B cell (primary cell): ENCODE measurements around the gene ANTKMT. TPM values are rescaled to one million over a fixed set of nuclear protein-coding genes. Genes with fewer than 3 reads are reported as not detected.

Experiments
- ATAC-seq: fragments of 200-7000 bp; cut with Tn5 transposase; one replicate; pipeline ENCODE4 v1.10.0; 2021; ENCODE audit warnings: low read depth, mild to moderate bottlenecking, moderate number of reproducible peaks, moderate library complexity
- CTCF ChIA-PET: fragments of 350-600 bp; sonication (Branson Sonifier 250); formaldehyde crosslinking; loops from one replicate; lab custom pipeline; 2021; ENCODE audit warnings: antibody characterized with exemption, inconsistent platforms; lab: Charles Lee
- POLR2A ChIA-PET: fragments of 350-600 bp; sonication (Branson Sonifier 250); formaldehyde crosslinking; loops from one replicate; lab custom pipeline; 2021; ENCODE audit warnings: antibody characterized with exemption; lab: Charles Lee
- DNase-seq: peaks from one replicate; pipeline ENCODE4 v3.0.0; 2013
- H2AFZ ChIP-seq: 2 replicates; pipeline ENCODE4 v1.6.1; 2012; ENCODE audit warnings: mild to moderate bottlenecking, low read depth, low read length; ENCODE audit not compliant: insufficient read depth, poor library complexity, severe bottlenecking
- H3K27ac ChIP-seq, 2 donors: 1 replicate in 1 of 2; 2 replicates in 1 of 2; pipeline ENCODE4 v1.5.1; 2012 to 2013; ENCODE audit warnings: low read length in 2 of 2, mild to moderate bottlenecking in 2 of 2, moderate library complexity in 1 of 2
- H3K27me3 ChIP-seq, 4 experiments: fragments of 200-600 bp in 1 of 4; sonication (generic) in 1 of 4; replicated peaks in 1 of 4; 1 replicate in 2 of 4; 2 replicates in 2 of 4; pipeline versions ENCODE4 v1.6.1 to v1.7.0; 2013 to 2016; ENCODE audit warnings: low read length in 3 of 4, mild to moderate bottlenecking in 2 of 4, mixed read lengths in 1 of 4, moderate library complexity in 1 of 4; ENCODE audit not compliant: insufficient read depth in 4 of 4, control insufficient read depth in 3 of 4; ENCODE audit errors: control extremely low read depth in 1 of 4
- H3K36me3 ChIP-seq, 2 experiments: replicated peaks in 1 of 2; 1 replicate in 1 of 2; 2 replicates in 1 of 2; pipeline versions ENCODE4 v1.6.1 to v1.7.1; 2013; ENCODE audit warnings: low read length in 1 of 2; ENCODE audit not compliant: insufficient read depth in 2 of 2, control insufficient read depth in 1 of 2; ENCODE audit errors: control extremely low read depth in 1 of 2, extremely low read depth in 1 of 2
- H3K4me1 ChIP-seq, 2 donors: fragments of 200-600 bp in 1 of 2; sonication (generic) in 1 of 2; 1 replicate in 1 of 2; 2 replicates in 1 of 2; pipeline versions ENCODE4 v1.5.1 to v1.6.1; 2013 to 2017; ENCODE audit warnings: low read length in 2 of 2; ENCODE audit not compliant: control insufficient read depth in 2 of 2, insufficient read depth in 2 of 2
- H3K4me2 ChIP-seq: replicated peaks from 2 replicates; pipeline ENCODE3; 2012; ENCODE audit warnings: mild to moderate bottlenecking, low read depth, low read length; ENCODE audit not compliant: poor library complexity, severe bottlenecking
- H3K4me3 ChIP-seq, 5 experiments: fragments of 200-600 bp in 1 of 5; sonication (generic) in 1 of 5; 1 replicate in 3 of 5; 2 replicates in 2 of 5; pipeline versions ENCODE4 v1.5.1 to v1.7.0; 2011 to 2016; ENCODE audit warnings: low read length in 4 of 5, mild to moderate bottlenecking in 4 of 5, low read depth in 2 of 5, control low read depth in 1 of 5, moderate library complexity in 1 of 5; ENCODE audit not compliant: insufficient read depth in 1 of 5; ENCODE audit errors: control extremely low read depth in 1 of 5, extremely low read depth in 1 of 5
- H3K79me2 ChIP-seq: fragments of 200-600 bp; sonication (generic); one replicate; pipeline ENCODE4 v1.6.0; 2016; ENCODE audit warnings: low read length; ENCODE audit not compliant: control insufficient read depth, insufficient read depth
- H3K9ac ChIP-seq: fragments of 200-600 bp; sonication (generic); 2 replicates; pipeline ENCODE4 v1.6.1; 2017; ENCODE audit warnings: mild to moderate bottlenecking, low read length, moderate library complexity
- H3K9me3 ChIP-seq, 3 donors: one replicate each; pipeline versions ENCODE4 v1.6.1 to v1.7.1; 2013; ENCODE audit warnings: low read length in 2 of 3; ENCODE audit not compliant: control insufficient read depth in 2 of 3, insufficient read depth in 1 of 3; ENCODE audit errors: control extremely low read depth in 1 of 3
- H4K20me1 ChIP-seq: 2 replicates; pipeline ENCODE4 v1.6.0; 2012; ENCODE audit warnings: mild to moderate bottlenecking, low read length; ENCODE audit not compliant: insufficient read depth, control insufficient read depth, poor library complexity, severe bottlenecking
- H3K27ac Mint-ChIP-seq: one replicate; pipeline ENCODE4 v1.8.0; 2021; ENCODE audit warnings: mixed read lengths
- H3K27me3 Mint-ChIP-seq: one replicate; pipeline ENCODE4 v1.8.0; 2021; ENCODE audit warnings: mixed read lengths
- H3K4me1 Mint-ChIP-seq: one replicate; pipeline ENCODE4 v1.8.0; 2021; ENCODE audit warnings: mixed read lengths
- H3K4me3 Mint-ChIP-seq: one replicate; pipeline ENCODE4 v1.8.0; 2021; ENCODE audit warnings: mixed read lengths
- H3K9me3 Mint-ChIP-seq: one replicate; pipeline ENCODE4 v1.8.0; 2022; ENCODE audit warnings: mixed read lengths; ENCODE audit not compliant: insufficient read depth
- CTCF ChIP-seq: fragments of 200-600 bp; IDR thresholded peaks from one replicate; pipeline ENCODE4 v1.8.0; 2022; ENCODE audit warnings: antibody characterized with exemption, mild to moderate bottlenecking
- EZH2 ChIP-seq: IDR thresholded peaks from 2 replicates; pipeline ENCODE4 v1.6.1; 2012; ENCODE audit warnings: borderline replicate concordance, low read depth, mild to moderate bottlenecking, moderate library complexity, low read length; ENCODE audit not compliant: insufficient read depth, poor library complexity, severe bottlenecking
- WGBS: methylation state at CpG from one replicate; pipeline ENCODE4 v1.1.5; 2013; ENCODE audit warnings: missing lambda C conversion rate; ENCODE audit not compliant: insufficient coverage; 5-methylcytosine and 5-hydroxymethylcytosine counted together
- intact Hi-C: fragments of 100-400 bp; cut with micrococcal nuclease; formaldehyde crosslinking; loops from one replicate; pipeline ENCODE4 v1.10.0; 2022
- polyA plus RNA-seq: library from polyadenylated mRNA; depleted of rRNA; stranded (reverse); fragments of >200 nt; gene quantifications from 2 replicates; pipeline ENCODE4 v1.2.3, GENCODE V29; 2012
- total RNA-seq, 2 donors: library from RNA; stranded (reverse); fragments of 120-200 nt in 1 of 2; gene quantifications; 1 replicate in 1 of 2; 2 replicates in 1 of 2; pipeline versions ENCODE4 v1.2.3 to v1.2.4, GENCODE V29; 2013 to 2022

Gene ANTKMT
- total and polyA plus RNA-seq, 2 donors (not counting 1 experiment from before 2014, with no cell fraction given): 41.0 to 54.1 TPM

GRCh38 chr16:683396-684070 is 37.4 kb upstream of the ANTKMT start:
- H3K27ac Mint-ChIP-seq: peak overlapping the region; percentile 46
- ChIA-PET POLR2A (interaction anchor here (0.6 to 1.4 kb wide), 3 partner anchors 16 to 37 kb away, joined by 3 to 4 read pairs (median 3); partner anchors contain the start of genes ANTKMT and RHOT2), CTCF (interaction anchor here (0.8 to 0.9 kb wide), 2 partner anchors 20 to 37 kb away, joined by 3 read pairs; partner anchors contain the start of gene ANTKMT)
- peak overlapping the region; percentile 73 for H2AFZ ChIP-seq
- peaks cover 28 to 49% of the 10 kb centered on the region in 2 donors for H3K4me1 ChIP-seq
- H3K9me3 ChIP-seq: no peaks in the 10 kb centered on the region
- no peaks in the 10 kb centered on the region for H3K27me3 Mint-ChIP-seq
- H3K36me3 ChIP-seq: peaks cover 0 to 27% of the 10 kb centered on the region in 2 experiments
- peaks cover 37% of the 10 kb centered on the region for H3K79me2 ChIP-seq
- DNase-seq: no peak
- no peak for ATAC-seq
- H4K20me1 ChIP-seq: peaks cover 31% of the 10 kb centered on the region
- no peak for TF ChIP-seq EZH2
- no peak for TF ChIP-seq CTCF
- peak overlapping the region; percentile 73 for H3K9ac ChIP-seq
- peak overlapping the region in 1 of 2 donors; percentile 89 for H3K27ac ChIP-seq
- H3K4me3 Mint-ChIP-seq: peak overlapping the region; percentile 80
- 26% methylated on average over 56 of the region's 57 CpGs for WGBS
- H3K4me2 ChIP-seq: peak overlapping the region; percentile 97
- H3K4me3 ChIP-seq: peak overlapping the region in 4 of 5 experiments; percentile 29 to 72 (median 63)
- H3K9me3 Mint-ChIP-seq: no peaks in the 10 kb centered on the region
- intact Hi-C loops: loop anchor here (1.0 to 5.0 kb wide), 6 partner anchors 15 to 57 kb away; partner anchors contain the start of genes ANTKMT, CIAO3, MCRIP2 and RHOT2
- peaks cover 32% of the 10 kb centered on the region for H3K4me1 Mint-ChIP-seq
- no peaks in the 10 kb centered on the region for H3K27me3 ChIP-seq
